Measurements from ENCODE around the gene DPH3.

Gene DPH3

DNA sequence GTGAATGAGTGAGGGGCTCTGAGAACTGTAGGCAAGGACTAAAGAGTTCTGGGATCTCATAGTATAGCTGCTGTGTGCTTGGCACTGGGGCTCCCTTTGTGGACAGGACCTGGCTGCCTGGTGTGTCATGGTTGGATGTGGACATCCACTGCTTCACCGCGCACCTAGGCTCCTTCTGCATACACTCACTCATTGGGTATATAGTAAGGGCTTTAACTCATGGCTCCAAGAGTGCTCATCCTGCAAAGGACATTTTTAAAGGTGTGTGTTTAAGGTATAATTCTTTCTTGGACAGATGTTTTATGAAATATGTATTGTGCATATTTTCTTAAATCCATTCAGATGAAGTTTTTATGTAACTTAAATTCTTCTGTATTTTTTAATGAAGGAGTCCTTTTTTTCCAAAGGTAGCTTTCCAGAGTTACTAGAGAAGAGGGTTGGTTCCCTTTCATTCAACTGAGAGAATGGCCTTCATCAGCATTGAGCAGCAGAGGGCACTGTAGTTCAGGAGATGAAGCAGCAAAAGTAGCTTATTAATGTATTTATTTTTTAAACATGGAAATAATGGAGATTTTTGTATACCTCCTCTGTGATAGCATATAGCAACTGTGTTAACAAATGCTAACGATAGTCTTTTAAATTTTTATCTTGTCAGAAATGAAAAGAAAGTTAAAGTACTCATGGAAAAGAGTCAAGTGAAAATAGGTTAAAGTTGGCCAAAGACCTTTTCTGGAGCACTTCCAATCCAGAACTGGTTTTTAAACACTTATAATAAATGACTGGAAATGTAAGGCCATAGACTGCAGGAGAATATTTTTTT is 25.5 kb upstream of the DPH3 start:
- peak; percentile 40 for DNase-seq

DNA sequence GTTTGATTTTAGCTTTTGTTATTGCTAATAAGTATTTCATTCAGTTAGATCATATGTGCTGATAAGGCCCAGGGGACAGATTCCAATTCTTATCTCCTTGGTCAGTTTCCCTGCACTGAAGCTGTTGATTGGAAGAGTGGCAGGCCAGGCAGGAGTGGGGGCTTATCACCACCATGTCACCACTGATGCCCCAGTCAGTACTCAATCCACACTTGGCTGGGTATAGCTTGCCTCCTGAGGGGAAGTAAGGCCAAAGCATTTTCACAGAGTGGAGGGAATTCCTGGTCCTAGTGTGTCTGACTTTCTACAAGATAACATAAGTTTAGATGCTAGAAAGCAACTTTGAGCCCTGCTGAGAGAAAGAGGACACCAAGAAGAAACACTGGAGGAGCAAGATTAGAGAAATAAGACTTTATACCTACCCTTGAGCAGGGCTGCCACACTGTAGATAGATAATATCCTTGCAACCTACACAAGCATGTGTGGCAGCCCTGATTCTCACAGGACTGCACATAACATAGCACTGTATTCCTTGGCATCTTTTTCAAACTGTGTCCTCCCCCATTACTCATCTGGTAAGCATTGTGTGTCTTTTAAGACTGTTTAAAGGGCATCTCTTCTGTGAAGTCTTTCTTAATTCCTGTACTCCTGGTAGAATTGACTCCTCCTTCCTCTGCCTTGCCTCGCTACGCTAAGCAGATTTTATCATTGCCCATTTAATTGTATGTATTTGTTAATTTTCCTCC is 24.6 kb upstream of the DPH3 start:
- DNase-seq: no peak

DNA sequence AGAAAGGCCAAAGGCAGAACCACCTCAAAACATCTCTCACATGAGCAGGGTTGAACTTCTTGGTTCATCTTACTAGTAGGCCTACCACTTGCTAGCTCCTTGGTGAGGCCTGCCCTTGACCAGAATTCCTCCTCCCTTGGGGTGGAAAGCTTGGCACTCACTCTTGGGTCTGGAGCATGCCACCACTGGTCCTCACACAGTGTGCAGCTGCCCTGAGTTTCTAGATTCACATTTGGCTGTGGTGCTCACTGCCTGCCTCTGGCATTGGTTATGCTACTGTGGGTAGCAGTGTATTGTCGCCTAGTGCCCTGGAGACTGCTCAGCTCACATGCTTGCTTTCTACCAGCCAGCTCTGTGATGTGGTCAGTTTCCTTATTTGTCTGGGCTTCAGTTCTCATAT is 23.9 kb upstream of the DPH3 start:
- DNase-seq: no peak

DNA sequence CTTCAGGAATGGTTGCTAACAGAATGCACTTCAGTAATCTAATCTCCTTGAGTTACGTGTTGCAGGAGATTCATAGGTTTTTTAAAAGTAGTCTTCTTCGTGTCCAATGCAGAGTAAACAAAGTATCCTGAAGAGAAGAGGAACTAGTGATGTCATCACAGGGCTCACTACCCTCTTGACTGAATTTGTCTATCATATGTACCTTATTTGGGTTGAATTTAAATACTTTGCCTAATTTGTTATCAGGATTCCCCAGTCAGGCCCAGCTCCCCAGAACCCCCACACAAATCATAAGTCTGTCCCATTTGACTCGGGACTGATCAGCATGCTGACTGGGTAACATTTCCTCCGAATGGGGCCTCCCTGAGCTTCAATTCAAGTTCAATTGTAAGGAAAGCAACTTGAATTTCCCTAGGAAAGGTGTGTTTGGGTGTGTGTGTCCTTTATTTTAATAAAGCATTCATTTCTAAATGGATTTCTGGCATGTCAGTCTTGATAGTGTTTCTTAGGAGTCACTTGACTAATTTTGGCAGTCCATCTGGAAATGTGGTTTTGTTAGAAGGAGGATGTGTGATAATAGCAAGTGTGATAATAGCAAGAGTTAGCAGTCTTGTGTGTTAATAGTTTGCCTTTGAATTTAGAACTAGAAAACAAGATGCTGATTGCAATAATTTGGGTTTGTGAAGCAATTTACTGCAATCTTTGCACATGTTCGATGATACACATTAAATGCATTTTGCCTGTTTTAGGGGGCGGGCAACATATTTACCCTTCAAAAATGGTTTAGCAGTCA is 22.2 kb upstream of the DPH3 start:
- no peak for DNase-seq

DNA sequence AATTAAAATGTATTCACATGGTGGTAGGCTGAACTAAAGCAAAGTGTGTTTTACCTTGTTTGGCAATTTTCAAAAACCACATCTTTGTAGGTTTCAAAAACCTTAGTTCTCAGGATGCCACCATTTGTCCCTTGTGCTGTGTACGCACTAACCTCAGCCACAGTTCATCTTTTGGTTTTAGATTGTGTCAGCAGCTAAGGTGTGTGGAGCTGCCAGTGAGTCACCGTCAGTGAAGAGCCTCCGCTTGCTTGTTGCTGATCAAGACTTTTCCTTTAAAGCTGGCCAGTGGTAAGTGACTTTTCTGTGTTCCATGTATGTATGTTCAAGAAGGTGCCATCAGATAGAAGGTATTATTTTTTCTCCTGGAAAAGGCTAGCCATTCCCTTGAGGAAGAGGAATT is 21.4 kb upstream of the DPH3 start:
- no peak for DNase-seq

DNA sequence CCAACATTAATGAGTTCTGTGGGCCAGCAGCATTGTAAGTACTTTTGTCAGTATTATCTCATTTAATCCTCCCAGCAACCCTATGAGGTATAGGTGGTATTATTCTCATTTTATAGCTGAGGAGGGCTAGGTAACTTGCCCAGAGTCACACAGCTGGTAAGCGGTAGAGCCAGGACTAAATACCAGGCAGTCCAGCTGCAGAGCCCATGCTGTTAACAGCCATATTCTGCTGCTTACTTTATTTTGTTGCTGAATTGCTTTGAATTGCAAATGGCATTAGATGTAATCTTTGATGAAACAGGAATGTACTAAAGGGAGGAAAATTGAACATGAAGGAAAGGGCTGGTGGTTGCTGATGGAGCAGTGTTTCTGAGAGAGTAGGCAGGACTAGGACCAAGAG is 19.9 kb upstream of the DPH3 start:
- DNase-seq: no peak

DNA sequence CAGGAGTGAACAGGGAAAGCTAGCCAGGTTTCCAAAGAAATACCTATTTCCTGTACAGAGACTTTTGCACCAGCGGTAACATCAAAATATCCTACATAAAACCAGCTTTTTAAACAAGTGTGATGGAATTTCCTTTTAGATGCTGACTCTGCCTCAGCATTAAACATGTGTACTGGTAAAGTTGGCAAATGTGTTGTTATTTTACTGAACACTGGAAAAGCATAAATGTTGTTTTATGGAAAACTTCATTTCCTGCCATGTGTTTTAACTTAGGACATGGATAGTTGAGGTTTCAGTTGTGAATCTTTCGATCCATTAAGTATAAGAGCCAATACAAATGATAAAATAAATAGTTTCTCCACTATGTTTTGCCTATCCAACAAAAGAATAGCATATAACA is 15.9 kb upstream of the DPH3 start:
- no peak for DNase-seq

DNA sequence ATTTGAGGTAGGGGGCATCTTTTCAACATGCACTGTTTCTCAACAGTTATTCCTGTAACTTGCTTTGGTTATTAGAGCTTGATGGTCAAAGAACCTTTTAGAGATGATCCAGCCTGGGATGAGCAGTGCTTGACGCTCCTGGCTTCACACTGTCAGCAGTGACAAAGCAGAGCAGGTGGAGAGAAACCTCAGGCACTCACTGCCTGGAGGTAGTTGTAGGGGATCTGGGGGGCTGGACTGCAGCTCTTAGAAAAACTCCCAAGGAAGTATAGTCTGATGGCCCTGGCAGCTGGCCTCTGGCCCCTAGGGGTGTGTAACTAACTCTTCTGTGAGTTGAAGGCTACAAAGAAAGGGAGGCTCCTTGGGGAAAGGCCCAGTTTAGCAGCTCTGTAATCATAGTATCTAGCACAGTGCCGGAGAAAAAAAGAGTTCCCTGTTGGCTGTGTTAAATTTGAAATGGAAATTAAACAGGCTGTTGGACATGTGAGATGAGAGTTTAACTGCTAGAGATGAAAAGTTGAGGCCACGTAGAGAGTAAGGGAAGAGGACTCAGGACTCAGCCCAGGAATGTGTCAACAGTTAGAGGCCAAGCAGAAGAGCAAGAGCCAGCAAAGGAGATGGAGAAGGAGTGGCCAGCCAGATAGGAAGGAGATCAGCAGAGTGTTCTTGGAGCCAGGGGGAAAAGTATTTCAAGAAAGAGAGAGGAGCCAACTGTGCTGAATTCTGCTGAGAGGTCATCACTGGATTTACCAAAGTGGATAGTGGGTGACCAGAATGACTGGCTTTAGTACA is 14.5 kb upstream of the DPH3 start:
- DNase-seq: no peak

DNA sequence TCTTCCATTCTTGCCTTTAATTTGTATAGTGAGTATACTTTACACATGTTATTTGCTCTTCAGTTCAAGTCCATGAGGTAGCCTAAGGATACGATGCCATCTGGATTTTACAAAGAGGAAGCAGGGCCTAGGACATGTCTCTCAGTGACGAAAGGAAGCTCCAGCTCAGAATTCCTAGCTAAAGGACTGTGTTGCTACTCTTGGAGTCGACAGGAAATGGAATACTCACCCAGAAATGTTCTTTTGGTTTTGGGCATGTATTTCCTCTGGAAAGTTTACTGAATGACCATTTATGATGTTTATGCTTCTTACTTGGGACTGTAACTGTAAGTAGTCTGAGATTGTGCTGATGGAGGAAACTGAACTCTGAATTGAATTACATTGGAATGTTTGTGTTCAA is 12.7 kb upstream of the DPH3 start:
- no peak for DNase-seq

DNA sequence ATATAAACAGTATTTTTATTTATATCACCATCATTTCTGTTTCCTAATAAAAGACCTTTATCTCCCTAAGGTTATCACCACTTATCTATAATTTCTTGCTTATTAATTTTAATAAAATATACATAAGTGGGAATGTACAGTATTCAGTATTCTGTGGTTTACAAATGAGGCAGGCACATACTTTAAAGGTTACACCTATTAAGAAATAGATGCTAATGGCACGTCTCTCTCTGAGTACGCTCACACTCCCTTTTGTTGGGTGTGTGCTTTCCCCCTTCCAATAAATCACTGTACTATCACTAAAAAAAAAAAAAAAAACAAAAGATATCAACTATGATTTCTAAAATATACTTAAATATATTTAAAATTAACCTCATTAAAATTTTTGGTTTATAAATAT is 9.1 kb upstream of the DPH3 start:
- DNase-seq: no peak

DNA sequence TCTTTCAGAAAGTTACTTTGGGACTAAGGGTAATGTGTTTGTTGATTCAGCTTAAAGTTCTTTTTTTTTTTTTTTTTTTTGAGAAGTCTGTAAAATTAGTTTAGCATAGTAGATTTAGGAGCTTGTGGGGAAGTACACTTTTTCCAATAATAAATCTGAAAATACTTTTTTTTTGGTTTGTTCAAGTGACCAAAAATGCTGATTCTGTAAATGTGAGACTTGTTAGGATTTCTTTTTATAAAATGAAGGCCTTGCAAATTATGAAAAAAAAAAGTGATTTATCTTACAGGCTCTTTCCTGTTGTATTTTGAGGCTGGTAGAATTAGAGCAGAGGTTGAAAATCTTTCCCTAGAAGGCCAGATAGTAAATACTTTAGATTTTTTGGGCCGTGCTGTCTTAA is 7.8 kb upstream of the DPH3 start:
- no peak for DNase-seq

DNA sequence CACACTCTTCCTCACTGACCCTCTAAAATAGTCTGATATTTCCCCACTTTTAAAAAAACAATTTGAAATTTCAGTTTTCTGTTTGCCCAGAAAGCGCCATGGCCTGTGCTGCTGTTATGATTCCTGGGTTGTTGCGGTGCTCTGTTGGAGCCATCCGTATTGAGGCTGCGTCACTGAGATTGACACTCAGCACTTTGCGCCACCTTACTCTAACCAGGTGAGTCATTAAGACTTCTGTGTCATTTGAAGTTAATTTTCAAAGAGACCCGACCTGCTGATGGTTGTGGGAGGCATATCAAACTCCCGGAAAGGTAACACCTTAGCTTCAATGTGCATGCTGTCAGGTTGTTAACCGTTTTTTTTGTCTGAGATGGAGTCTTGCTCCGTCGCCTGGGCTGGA is 6.1 kb upstream of the DPH3 start:
- no peak for DNase-seq

DNA sequence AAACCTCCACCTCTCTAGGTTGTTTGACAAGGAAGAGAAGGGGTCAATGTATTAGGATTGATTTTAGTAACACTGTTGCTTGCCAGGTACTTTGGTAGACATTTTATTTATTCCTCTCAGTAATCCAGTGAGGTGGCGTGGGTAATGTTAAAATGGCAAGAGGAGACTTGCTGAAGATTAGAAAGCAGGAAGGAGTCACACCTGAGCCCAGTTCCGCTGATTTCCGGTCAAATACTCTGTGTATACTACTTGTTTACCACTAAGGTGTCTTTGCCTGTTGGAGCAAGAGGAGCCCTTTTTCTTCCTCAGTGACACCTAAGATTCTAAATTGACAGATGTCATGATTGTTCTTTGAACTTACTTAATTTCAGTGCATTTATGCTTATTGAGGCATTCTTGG is 2.0 kb upstream of the DPH3 start:
- DNase-seq: no peak

DNA sequence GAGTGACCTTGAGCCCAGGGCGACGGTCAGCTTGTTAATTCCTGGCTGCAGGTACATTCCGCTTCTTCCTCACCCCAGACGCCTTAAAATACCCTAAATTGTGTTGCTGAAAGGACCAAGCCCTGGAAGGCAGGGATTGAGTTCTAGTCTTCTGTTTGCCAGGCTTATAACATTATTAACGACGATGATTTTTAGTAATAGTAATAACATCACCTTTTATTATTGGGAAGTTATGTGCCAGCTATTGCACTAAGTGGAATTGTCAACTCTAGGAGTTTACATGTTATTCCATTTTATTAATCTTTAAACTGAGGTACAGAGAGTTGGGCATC is 678 bp upstream of the DPH3 start:
- no peak for DNase-seq

DNA sequence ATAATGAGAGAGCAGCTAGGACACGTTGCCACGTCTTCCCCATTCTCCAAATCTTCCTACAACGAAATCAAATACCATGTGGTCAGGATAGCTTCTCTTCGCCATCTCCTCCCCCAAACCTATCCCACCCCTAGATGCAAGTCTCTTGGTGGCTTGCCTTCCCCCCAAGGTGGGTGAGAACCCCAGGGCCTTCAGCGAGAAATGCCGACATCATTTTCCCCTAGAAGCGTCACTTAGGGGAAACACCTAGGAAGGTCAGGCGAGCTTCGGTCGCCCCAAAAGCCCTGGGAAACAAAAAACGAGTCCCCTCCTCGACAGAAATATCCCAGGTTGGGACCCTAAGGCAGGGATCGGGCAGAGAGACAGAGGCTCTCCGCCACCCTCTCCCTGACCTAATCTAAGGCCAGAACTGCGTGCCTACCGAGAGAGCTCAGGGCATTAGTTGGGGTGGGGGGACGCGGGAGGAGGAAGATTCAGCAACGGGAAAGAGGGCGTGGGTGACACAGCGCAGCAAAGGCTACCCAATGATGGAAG is 502 bp downstream of the DPH3 start:
- DNase-seq: no peak

DNA sequence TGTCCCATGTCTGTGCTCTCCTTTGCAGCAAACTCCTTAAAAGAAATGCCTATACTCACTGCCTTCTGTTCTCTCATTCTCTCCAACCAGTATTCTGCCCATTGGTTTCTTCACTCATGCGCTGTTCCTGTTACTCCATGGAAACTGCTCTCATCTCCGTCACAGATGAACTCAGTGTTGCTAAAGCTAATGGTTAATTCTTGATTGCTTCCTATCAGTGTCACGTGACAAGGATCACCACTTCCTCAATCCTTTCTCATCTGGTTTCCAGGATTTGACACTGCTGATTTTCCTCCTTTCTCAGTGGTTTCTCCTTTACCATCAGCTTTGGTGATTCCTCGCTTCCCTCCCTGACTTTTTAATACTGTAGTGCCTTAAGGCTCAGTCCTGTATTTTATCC is 2.6 kb downstream of the DPH3 start:
- DNase-seq: no peak

DNA sequence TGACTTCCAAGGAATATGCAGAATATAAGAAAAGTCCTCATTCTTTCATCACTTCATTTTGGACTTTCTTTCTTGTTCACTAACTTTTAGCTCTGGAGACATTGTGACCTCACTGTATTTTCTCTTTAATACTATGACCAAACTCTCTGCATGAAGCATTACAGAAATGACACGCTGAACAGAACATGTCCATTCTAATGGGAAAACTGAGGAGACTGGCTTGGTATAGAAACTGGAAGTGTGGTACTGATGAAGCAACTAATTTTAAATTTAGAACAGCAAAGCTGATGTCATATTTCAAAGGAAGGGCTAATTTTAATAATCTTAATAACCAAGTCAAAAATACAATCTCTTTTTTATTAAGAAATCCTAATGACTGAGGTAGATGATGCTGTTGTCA is 4.7 kb downstream of the DPH3 start:
- DNase-seq: no peak

DNA sequence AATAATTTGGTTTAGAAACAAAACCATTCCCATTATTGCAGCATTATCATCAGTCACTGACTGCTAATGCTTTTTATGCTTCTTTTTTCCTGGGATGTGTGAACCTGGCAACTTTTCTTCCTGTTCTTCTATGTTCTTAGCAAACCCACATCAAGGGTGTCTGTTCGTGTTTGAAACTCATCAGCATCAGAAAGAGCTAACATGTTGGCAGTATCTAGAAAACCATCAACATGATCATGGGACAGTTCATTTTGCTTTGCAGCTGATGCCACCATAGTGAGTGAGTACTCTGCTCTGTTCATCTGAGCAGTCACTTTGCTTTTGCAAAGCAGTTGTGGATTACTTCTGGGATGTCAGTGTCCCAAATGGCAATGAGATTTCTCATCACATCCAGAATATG is 5.9 kb downstream of the DPH3 start:
- DNase-seq: no peak

DNA sequence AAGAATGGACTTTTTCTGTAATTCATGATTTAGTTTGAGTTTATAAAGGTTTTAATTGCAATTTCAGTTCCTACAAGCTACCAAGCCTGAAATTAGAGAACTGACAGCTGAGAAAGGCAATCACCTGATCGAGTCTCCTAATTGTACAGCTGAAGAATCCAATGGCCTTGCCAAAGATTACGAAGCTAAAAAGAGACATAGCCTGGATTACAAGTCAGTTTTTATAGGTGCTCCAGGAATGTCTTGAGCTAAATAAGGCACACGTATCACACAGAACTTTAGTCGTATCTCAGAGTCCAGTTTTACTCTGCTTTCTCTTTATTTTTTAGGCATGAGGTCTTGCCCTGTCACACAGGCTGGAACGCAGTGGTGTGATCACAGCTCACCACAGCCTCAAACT is 6.6 kb downstream of the DPH3 start:
- DNase-seq: no peak

DNA sequence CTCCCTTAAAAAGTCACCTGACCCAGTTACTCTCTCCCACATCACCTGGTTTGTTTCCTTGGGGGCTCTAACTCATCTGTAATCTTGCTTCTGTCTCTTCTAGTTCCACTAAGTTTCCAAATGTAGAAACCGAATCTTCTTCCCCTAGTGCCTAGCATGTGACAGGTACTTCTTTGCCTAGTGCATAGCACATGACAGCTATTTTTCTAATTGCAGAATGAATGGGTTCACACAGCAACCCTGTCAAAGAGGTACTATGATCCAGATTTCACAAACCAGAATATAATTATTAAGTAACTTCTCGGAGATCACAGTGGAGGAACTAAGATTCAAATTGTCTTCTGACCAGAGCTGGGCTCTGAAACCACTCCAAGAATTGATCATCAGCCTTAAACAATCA is 7.4 kb downstream of the DPH3 start:
- no peak for DNase-seq

DNA sequence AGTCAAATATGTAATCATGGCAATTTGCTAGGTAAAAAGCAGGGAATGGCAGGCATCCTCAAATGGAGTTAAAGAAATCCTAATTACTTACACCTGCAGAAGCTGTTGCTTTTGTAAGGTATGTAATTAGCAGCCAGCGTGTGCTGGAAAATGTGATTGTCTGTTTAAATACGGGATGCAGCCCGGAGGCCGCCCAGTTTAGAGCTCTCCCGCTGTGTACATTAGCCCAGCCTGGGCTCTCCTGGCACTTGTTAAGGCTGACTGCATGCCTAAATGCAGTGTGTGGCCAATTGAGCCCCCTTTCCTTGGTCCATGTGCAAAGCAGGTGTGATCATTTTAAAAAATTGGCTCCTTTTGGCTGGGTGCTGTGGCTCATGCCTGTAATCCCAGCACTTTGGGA is 9.0 kb downstream of the DPH3 start:
- no peak for DNase-seq

DNA sequence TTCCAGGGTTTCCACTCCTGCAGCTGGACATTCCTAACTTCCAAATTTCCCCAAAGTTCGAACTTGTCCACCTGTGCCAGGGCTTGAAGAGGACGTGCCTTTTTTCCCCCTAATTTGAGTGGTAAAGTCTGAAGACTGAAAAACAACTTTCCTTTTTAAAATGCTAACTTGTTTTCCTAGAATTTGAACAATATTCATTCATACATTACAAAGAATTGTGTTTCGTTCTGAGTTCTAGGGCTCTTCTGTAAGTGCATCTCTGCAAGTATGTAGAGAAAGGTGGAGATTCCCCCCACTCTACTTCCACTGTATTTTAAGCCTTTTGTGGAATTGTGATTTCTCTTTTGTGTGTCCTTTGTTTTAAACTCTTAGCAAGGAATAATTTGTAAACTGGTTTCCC is 9.4 kb downstream of the DPH3 start:
- no peak for DNase-seq

DNA sequence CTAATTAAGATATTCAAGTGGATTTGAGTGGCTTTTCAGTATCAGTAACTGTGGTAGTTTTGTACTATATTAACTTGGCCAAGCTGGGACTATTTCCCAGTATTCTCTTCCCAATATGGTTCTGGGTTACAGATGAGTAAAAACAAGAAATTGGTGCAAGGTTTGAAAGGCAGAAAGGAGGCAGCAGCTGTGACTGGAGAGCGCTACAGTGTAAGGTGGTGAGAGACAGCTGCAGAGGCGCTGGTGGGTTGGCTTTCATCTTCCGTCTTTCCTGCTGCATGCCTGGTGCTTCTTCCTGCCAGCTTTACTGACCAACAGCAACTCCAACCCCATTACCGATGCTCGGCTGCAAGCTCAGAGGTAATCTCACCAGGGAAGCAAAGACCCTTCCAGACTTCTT is 9.8 kb downstream of the DPH3 start:
- no peak for DNase-seq

Measured in retina (tissue), 1 donor.